Panc1 (cell line): ENCODE results near the gene ELK1. TPM values are rescaled to one million over a fixed set of nuclear protein-coding genes. Genes with fewer than 3 reads are reported as not detected.

Experiments
- ATAC-seq: fragments of 200-7000 bp; cut with Tn5 transposase; 2 replicates; pipeline ENCODE4 v1.9.1; 2020; ENCODE audit warnings: mild to moderate bottlenecking, moderate library complexity
- BruUV-seq: library from RNA; stranded (reverse); fragments of 400-500 nt; replicated peaks from 2 replicates; lab custom pipeline; 2021; lab: Mats Ljungman, UMichigan
- CTCF ChIA-PET: fragments of 300-600 bp; sonication (Branson Sonifier 250); formaldehyde crosslinking; loops from one replicate; lab custom pipeline; 2022; ENCODE audit warnings: antibody characterized with exemption; lab: Charles Lee
- POLR2A ChIA-PET: fragments of 300-600 bp; sonication (Branson Sonifier 250); formaldehyde crosslinking; loops from one replicate; lab custom pipeline; 2022; ENCODE audit warnings: antibody characterized with exemption; lab: Charles Lee
- DNase-seq: peaks from one replicate; pipeline ENCODE4 v3.0.0-alpha.2; 2010; ENCODE audit warnings: low read depth, low spot score
- H3K27ac ChIP-seq: 2 replicates; pipeline ENCODE4 v1.5.1; 2011; ENCODE audit warnings: mild to moderate bottlenecking, low read length, inconsistent platforms
- H3K27me3 ChIP-seq: fragments of 200-500 bp; sonication (Bioruptor generic); 2 replicates; pipeline ENCODE4 v1.6.0; 2014; ENCODE audit warnings: low read length, inconsistent platforms; ENCODE audit not compliant: control insufficient read depth, insufficient read depth
- H3K36me3 ChIP-seq: fragments of 200-500 bp; sonication (Bioruptor generic); 2 replicates; pipeline ENCODE4 v1.5.1; 2014; ENCODE audit warnings: inconsistent platforms, mild to moderate bottlenecking, low read length, moderate library complexity; ENCODE audit not compliant: control insufficient read depth, insufficient read depth
- H3K4me1 ChIP-seq: 2 replicates; pipeline ENCODE4 v1.5.1; 2011; ENCODE audit warnings: inconsistent platforms, mild to moderate bottlenecking, low read length, moderate library complexity; ENCODE audit not compliant: control insufficient read depth, insufficient read depth
- H3K4me3 ChIP-seq, 2 experiments: 2 replicates each; pipeline ENCODE4 v1.5.1; 2011 to 2012; ENCODE audit warnings: low read depth in 2 of 2, low read length in 2 of 2, mild to moderate bottlenecking in 2 of 2, inconsistent platforms in 1 of 2, moderate library complexity in 1 of 2
- H3K9me3 ChIP-seq: fragments of 200-500 bp; sonication (Bioruptor generic); 2 replicates; pipeline ENCODE4 v1.5.1; 2014; ENCODE audit warnings: low read depth, mild to moderate bottlenecking, inconsistent platforms, low read length, moderate library complexity; ENCODE audit not compliant: control insufficient read depth, insufficient read depth
- POLR2AphosphoS5 ChIP-seq: IDR thresholded peaks from 2 replicates; pipeline ENCODE4 v1.6.1; 2012; ENCODE audit warnings: mild to moderate bottlenecking, low read depth, low read length, moderate library complexity
- SIN3A ChIP-seq: IDR thresholded peaks from 2 replicates; pipeline ENCODE4 v1.6.1; 2012; ENCODE audit warnings: low read depth, mild to moderate bottlenecking, low read length, moderate library complexity, borderline replicate concordance; ENCODE audit not compliant: insufficient read depth
- TCF7L2 ChIP-seq: IDR thresholded peaks from 2 replicates; pipeline ENCODE4 v1.6.1; 2011; ENCODE audit warnings: mild to moderate bottlenecking, low read depth, low read length, inconsistent platforms
- in situ Hi-C: cut with HindIII; loops from 2 replicates; pipeline ENCODE4 v1.10.0; 2016; ENCODE audit warnings: low sequenced_read_pairs, low pct_unique_long_range_greater_than_20kb
- intact Hi-C: fragments of 100-400 bp; cut with micrococcal nuclease; formaldehyde crosslinking; loops from one replicate; pipeline ENCODE4 v1.10.0; 2022; ENCODE audit not compliant: unreplicated experiment
- total RNA-seq: library from RNA; stranded (reverse); gene quantifications from one replicate; pipeline ENCODE4 v1.2.1, GENCODE V29; 2021; ENCODE audit not compliant: unreplicated experiment
- TF ChIP-seq, protein P1 (sequence below), 2 experiments: IDR thresholded peaks; 2 replicates each; pipeline ENCODE4 v1.6.1; 2011 to 2012; ENCODE audit warnings: low read depth in 2 of 2, control low read depth in 1 of 2, low read length in 1 of 2, mild to moderate bottlenecking in 1 of 2, moderate library complexity in 1 of 2; ENCODE audit not compliant: insufficient read depth in 1 of 2
- TF ChIP-seq, protein P2 (sequence below): fragments of 450-650 bp; IDR thresholded peaks from 2 replicates; pipeline ENCODE4 v1.5.1; 2017; ENCODE audit warnings: mild to moderate bottlenecking

Gene ELK1
- total RNA-seq, 1 experiment from 2014 or later: 64.6 TPM

DNA sequence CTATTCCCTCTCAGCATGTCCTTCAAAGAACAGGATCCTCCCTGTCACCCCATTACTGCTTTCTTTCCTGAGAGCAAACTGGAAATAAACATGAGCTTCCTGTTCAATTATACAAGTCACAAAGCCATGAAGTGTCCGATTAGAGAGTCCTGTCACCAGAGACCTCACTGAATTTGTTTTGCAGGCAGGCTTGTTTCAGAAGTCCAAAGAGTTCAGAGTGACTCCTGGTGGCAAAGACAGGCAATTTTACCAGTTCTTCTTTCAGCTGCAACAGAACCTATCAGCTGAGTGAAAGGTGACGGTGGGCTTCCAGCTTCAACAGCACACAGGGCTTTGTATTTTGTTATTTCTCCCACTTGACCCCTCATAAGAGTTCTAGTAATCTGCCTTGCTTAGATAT lies 6.4 kb downstream of the ELK1 start:
- TF ChIP-seq, protein P1, sequence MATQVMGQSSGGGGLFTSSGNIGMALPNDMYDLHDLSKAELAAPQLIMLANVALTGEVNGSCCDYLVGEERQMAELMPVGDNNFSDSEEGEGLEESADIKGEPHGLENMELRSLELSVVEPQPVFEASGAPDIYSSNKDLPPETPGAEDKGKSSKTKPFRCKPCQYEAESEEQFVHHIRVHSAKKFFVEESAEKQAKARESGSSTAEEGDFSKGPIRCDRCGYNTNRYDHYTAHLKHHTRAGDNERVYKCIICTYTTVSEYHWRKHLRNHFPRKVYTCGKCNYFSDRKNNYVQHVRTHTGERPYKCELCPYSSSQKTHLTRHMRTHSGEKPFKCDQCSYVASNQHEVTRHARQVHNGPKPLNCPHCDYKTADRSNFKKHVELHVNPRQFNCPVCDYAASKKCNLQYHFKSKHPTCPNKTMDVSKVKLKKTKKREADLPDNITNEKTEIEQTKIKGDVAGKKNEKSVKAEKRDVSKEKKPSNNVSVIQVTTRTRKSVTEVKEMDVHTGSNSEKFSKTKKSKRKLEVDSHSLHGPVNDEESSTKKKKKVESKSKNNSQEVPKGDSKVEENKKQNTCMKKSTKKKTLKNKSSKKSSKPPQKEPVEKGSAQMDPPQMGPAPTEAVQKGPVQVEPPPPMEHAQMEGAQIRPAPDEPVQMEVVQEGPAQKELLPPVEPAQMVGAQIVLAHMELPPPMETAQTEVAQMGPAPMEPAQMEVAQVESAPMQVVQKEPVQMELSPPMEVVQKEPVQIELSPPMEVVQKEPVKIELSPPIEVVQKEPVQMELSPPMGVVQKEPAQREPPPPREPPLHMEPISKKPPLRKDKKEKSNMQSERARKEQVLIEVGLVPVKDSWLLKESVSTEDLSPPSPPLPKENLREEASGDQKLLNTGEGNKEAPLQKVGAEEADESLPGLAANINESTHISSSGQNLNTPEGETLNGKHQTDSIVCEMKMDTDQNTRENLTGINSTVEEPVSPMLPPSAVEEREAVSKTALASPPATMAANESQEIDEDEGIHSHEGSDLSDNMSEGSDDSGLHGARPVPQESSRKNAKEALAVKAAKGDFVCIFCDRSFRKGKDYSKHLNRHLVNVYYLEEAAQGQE (IDR thresholded peaks at IDR 0.05; ENCODE audit: insufficient read depth in 1 of 2, low read depth in 2 of 2, low read length in 1 of 2): no peak
- TF ChIP-seq, protein P2, sequence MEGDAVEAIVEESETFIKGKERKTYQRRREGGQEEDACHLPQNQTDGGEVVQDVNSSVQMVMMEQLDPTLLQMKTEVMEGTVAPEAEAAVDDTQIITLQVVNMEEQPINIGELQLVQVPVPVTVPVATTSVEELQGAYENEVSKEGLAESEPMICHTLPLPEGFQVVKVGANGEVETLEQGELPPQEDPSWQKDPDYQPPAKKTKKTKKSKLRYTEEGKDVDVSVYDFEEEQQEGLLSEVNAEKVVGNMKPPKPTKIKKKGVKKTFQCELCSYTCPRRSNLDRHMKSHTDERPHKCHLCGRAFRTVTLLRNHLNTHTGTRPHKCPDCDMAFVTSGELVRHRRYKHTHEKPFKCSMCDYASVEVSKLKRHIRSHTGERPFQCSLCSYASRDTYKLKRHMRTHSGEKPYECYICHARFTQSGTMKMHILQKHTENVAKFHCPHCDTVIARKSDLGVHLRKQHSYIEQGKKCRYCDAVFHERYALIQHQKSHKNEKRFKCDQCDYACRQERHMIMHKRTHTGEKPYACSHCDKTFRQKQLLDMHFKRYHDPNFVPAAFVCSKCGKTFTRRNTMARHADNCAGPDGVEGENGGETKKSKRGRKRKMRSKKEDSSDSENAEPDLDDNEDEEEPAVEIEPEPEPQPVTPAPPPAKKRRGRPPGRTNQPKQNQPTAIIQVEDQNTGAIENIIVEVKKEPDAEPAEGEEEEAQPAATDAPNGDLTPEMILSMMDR: peak; percentile 11; the same call in 1 of the 2 replicates
- no peak for ATAC-seq
- Histone ChIP-seq H3K27ac (no peak overlapping the region), H3K4me1 (0 out of 2 replicates have a peak, but pooled peaks cover 3% of the 10 kb centered on the region), H3K27me3 (no peaks in the 10 kb centered on the region), H3K36me3 (peaks cover 4% of the 10 kb centered on the region), H3K4me3 (no peak overlapping the region), H3K9me3 (no peaks in the 10 kb centered on the region)
- BruUV-seq: no TSS peak
- intact Hi-C loops: no loop called here
- CTCF ChIA-PET: no interaction called here
- DNase-seq: no peak
- in situ Hi-C loops: no loop called here
- POLR2A ChIA-PET: no interaction called here

DNA sequence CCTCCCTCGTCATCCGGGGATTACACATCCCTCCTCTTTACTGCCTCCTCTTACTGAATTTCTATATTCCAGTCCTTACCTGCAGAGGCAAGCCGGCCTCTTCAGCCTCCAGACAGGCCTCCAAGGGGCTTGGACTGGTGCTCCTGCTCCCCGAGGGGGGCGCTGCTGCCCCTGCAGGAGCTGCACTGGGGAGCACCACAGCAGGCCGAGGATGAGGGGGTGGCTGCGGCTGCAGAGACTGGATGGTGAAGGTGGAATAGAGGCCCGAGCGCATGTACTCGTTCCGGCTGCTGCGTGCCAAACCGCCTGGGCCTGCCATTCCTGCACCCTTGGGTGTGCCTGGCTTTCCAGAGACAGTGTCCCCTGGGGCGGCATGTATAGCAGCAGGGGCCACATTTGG lies 11.5 kb downstream of the ELK1 start:
- ChIA-PET POLR2A (no interaction called here), CTCF (interaction anchor here (1.0 kb wide), 1 partner anchor 81 kb away, joined by 3 read pairs; no protein-coding TSS in a partner anchor)
- no peak overlapping the region for H3K27ac ChIP-seq
- H3K27me3 ChIP-seq: no peaks in the 10 kb centered on the region
- no peaks in the 10 kb centered on the region for H3K4me1 ChIP-seq
- peaks cover 4% of the 10 kb centered on the region for H3K36me3 ChIP-seq
- ATAC-seq: no peak
- in situ Hi-C loops: no loop called here
- no peak for DNase-seq
- intact Hi-C loops: no loop called here
- no peaks in the 10 kb centered on the region for H3K9me3 ChIP-seq
- H3K4me3 ChIP-seq: no peak overlapping the region
- TF ChIP-seq TCF7L2 (no peak), SIN3A (no peak)
- no TSS peak for BruUV-seq

DNA sequence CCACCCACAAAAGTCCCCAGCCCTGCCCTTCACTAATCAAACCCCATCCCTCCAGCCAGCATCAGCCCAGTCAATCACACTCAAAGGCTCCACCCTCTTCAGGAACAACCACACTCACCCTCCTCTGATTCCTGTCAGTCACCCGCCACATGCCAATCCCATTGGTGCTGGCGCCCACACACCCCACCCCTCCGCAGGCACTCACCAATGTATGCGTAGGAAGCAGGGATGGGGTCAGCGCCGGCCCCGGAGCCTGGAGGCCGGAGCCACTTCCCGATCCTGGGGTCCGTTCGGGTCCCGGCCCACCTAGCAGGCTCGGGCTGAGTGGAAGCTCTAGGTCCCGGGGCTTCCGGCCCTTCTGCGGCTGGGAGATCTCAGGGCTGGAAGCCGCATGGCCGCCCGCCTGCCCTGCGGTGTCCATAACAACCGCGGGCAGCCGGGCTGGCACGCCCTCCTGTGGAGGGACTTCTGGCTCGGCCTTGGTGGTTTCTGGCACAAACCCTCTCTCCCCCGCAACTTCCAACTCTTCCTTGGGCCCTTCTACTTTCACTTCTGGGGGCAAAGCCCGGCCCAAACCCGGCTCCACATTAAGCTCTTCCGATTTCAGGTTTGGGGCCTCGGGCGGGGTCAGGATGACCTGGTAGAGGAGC lies 12.7 kb downstream of the ELK1 start:
- BruUV-seq: no TSS peak
- CTCF ChIA-PET: no interaction called here

More for the DNA sequence above, 12.7 kb downstream of the ELK1 start:
- POLR2A ChIA-PET: no interaction called here
- H3K27ac ChIP-seq: no peak overlapping the region
- no peaks in the 10 kb centered on the region for H3K9me3 ChIP-seq
- TF ChIP-seq TCF7L2 (no peak), POLR2AphosphoS5 (no peak), SIN3A (no peak)
- TF ChIP-seq, protein P1 (IDR thresholded peaks at IDR 0.05; ENCODE audit: insufficient read depth in 1 of 2, low read depth in 2 of 2, low read length in 1 of 2): no peak
- TF ChIP-seq, protein P2: no peak
- H3K36me3 ChIP-seq: peaks cover 4% of the 10 kb centered on the region
- H3K4me1 ChIP-seq: no peaks in the 10 kb centered on the region
- in situ Hi-C loops (no loop called here), intact Hi-C loops (no loop called here)
- H3K4me3 ChIP-seq: no peak overlapping the region
- peak; percentile 62; the same call in 1 of the 2 replicates for ATAC-seq
- DNase-seq: no peak
- no peaks in the 10 kb centered on the region for H3K27me3 ChIP-seq
